Measurements from ENCODE around the gene CLUH. TPM values are rescaled to one million over a fixed set of nuclear protein-coding genes. Genes with fewer than 3 reads are reported as not detected.

The CLUH gene, protein sequence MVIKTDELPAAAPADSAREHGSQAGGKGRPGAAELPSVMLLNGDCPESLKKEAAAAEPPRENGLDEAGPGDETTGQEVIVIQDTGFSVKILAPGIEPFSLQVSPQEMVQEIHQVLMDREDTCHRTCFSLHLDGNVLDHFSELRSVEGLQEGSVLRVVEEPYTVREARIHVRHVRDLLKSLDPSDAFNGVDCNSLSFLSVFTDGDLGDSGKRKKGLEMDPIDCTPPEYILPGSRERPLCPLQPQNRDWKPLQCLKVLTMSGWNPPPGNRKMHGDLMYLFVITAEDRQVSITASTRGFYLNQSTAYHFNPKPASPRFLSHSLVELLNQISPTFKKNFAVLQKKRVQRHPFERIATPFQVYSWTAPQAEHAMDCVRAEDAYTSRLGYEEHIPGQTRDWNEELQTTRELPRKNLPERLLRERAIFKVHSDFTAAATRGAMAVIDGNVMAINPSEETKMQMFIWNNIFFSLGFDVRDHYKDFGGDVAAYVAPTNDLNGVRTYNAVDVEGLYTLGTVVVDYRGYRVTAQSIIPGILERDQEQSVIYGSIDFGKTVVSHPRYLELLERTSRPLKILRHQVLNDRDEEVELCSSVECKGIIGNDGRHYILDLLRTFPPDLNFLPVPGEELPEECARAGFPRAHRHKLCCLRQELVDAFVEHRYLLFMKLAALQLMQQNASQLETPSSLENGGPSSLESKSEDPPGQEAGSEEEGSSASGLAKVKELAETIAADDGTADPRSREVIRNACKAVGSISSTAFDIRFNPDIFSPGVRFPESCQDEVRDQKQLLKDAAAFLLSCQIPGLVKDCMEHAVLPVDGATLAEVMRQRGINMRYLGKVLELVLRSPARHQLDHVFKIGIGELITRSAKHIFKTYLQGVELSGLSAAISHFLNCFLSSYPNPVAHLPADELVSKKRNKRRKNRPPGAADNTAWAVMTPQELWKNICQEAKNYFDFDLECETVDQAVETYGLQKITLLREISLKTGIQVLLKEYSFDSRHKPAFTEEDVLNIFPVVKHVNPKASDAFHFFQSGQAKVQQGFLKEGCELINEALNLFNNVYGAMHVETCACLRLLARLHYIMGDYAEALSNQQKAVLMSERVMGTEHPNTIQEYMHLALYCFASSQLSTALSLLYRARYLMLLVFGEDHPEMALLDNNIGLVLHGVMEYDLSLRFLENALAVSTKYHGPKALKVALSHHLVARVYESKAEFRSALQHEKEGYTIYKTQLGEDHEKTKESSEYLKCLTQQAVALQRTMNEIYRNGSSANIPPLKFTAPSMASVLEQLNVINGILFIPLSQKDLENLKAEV (N-terminal part only)
- total RNA-seq, result 100 to 1,000 TPM; 104 to 298 (median 157) TPM
- 100 to 1,000 TPM in 1 of 2 donors, 10 to 100 TPM in 1; 89.5 to 123 TPM for polyA plus RNA-seq
- long read RNA-seq, donor 1, partial matches to known transcripts, result 137 of 211 reads
- long read RNA-seq, donor 1, other reads (novel, unspliced or antisense), result 74 of 211 reads
- long read RNA-seq, donor 2, partial matches to known transcripts, result 257 of 279 reads
- long read RNA-seq, donor 2, other reads (novel, unspliced or antisense), result 22 of 279 reads
- long read RNA-seq, donor 3, full-length matches to known transcripts, result 1 of 128 reads
- long read RNA-seq, donor 3, partial matches to known transcripts, result 87 of 128 reads
- long read RNA-seq, donor 3, other reads (novel, unspliced or antisense), result 40 of 128 reads

- no peaks in the 10 kb centered on the region for H3K27me3 ChIP-seq
- 0 to 2% (median 1%) methylated on average over 20 to 76 of the region's 76 CpGs for WGBS, 4 donors
- peak; percentile 64 to 86 for TF ChIP-seq POLR2A (IDR thresholded peaks at IDR 0.05)
- TF ChIP-seq CTCF (IDR thresholded peaks at IDR 0.05), result no peak
- peaks cover 10 to 70% (median 47%) of the 10 kb centered on the region in 12 donors for H3K4me1 ChIP-seq
- intact Hi-C loops (cut with DNase I), result no loop called here
- no peaks in the 10 kb centered on the region for H3K9me3 ChIP-seq
- ATAC-seq (peak; percentile 63 to 86 (median 80)), DNase-seq (peak; percentile 97 to 99 (median 98))
- H3K36me3 ChIP-seq, result peaks cover 0 to 4% (median 0%) of the 10 kb centered on the region in 9 donors
- H3K27ac ChIP-seq, result peak within 1 kb of the TSS; percentile 76 to 100 (median 90)
- peak within 1 kb of the TSS; percentile 57 to 98 (median 94) for H3K4me3 ChIP-seq
Measured at GRCh38 chr17:2711608-2712299, at the start of gene CLUH. Gene CLUH, minus strand, starts transcription at chr17:2711764. Its CDS starts 103 bp downstream, at chr17:2711661.

- intact Hi-C loops (cut with DNase I), result no loop called here
- Histone ChIP-seq H3K27me3 (peaks cover 8 to 47% (median 17%) of the 10 kb centered on the region in 9 donors), H3K4me3 (no peak overlapping the region), H3K27ac (no peak overlapping the region), H3K36me3 (no peaks in the 10 kb centered on the region), H3K9me3 (no peaks in the 10 kb centered on the region), H3K4me1 (peaks cover 0 to 10% (median 0%) of the 10 kb centered on the region in 12 donors)
- 63 to 71% (median 66%) methylated on average over 4 of the region's 4 CpGs for WGBS, 4 donors
- DNase-seq, result no peak
- TF ChIP-seq CTCF (IDR thresholded peaks at IDR 0.05) (no peak), POLR2A (IDR thresholded peaks at IDR 0.05) (no peak)
- ATAC-seq, result no peak
Measured at GRCh38 chr17:2758870-2759269, 47.3 kb upstream of the CLUH start.

- TF ChIP-seq POLR2A (IDR thresholded peaks at IDR 0.05) (no peak), CTCF (IDR thresholded peaks at IDR 0.05) (no peak)
- ATAC-seq (peak in 2 of 4 donors; percentile 46 to 48), DNase-seq (peak in 1 of 5 donors; percentile 55)
- Histone ChIP-seq H3K4me3 (peak overlapping the region; percentile 5 to 54 (median 35)), H3K27me3 (peaks cover 8 to 53% (median 17%) of the 10 kb centered on the region in 9 donors), H3K36me3 (no peaks in the 10 kb centered on the region), H3K27ac (no peak overlapping the region), H3K4me1 (peaks cover 0 to 10% (median 0%) of the 10 kb centered on the region in 12 donors), H3K9me3 (no peaks in the 10 kb centered on the region)
- intact Hi-C loops (cut with DNase I), result no loop called here
- 1 to 3% (median 2%) methylated on average over 8 to 46 of the region's 46 CpGs for WGBS, 4 donors
Measured at GRCh38 chr17:2755891-2756724, 44.5 kb upstream of the CLUH start.

Data from heart left ventricle (tissue), 16 donors.